Hepatocyte (in vitro differentiated cells): ENCODE data around the gene TMEM235.

Source experiments
- CTCF ChIP-seq: fragments of 200-600 bp; sonication (generic); IDR thresholded peaks from 2 replicates; pipeline ENCODE4 v1.5.1; 2016; ENCODE audit warnings: antibody characterized with exemption, mild to moderate bottlenecking; ENCODE audit not compliant: poor library complexity
- EZH2 ChIP-seq: fragments of 200-600 bp; sonication (generic); IDR thresholded peaks from 2 replicates; pipeline ENCODE4 v1.6.1; 2016; ENCODE audit warnings: antibody characterized with exemption, mild to moderate bottlenecking, borderline replicate concordance
- EZH2phosphoT487 ChIP-seq: fragments of 200-600 bp; sonication (generic); IDR thresholded peaks from one replicate; pipeline ENCODE4 v1.6.1; 2018; ENCODE audit warnings: antibody characterized with exemption, mild to moderate bottlenecking, low read depth, moderate library complexity; ENCODE audit not compliant: unreplicated experiment, severe bottlenecking

DNA sequence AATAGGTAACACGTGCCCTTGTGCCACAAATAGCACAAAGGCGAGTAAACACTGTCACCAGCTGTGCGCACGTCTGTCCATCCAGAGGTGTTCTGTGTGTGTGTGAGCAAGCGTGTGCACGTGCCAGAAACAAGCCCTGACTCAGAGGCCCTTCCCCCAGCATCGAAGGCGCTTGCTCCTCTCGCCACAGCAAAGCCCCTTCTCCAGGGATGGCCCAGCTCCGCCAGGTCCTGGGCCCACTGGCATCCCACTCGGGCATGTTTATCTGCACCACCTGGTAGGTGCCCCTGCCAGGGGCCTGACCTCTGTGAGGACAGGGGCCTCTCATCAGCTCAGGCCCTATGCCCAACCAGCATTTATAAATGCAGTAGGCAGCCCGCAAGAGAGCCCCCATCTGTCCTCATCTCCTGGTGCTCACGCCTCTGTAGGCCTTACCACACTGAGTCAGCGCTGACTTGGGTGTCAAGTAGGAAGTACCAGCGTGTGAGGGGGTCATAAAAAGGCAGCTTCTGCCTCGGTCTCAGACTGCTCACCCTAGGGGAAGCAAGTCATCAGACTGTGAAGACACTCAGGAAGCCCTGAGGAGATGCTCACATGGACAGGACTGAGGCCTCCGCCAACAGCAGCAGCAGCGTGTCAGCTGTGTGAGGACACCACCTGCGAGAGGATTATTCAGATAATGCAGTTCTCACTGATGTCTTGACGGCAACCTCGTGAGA, 10.8 kb downstream of the TMEM235 start:
- TF ChIP-seq CTCF (no peak), EZH2 (no peak), EZH2phosphoT487 (no peak)
